Astrocyte (in vitro differentiated cells and primary cell): ENCODE results near the gene ILKAP. TPM values are rescaled to one million over a fixed set of nuclear protein-coding genes. Genes with fewer than 3 reads are reported as not detected.

Experiments
- DNase-seq: peaks from one replicate; pipeline ENCODE4 v3.0.0-alpha.2; 2010; ENCODE audit warnings: low read depth
- FAIRE-seq: peaks from 2 replicates; lab custom pipeline; 2011; peaks lifted over from hg19 to GRCh38; lab: Jason Lieb, UNC
- H2AFZ ChIP-seq: 2 replicates; pipeline ENCODE4 v1.6.0; 2012; ENCODE audit warnings: low read depth, low read length, inconsistent platforms
- H3K27ac ChIP-seq: 2 replicates; pipeline ENCODE4 v1.5.1; 2011; ENCODE audit warnings: low read depth, low read length, inconsistent platforms
- H3K27me3 ChIP-seq: 2 replicates; pipeline ENCODE4 v1.6.0; 2011; ENCODE audit warnings: low read length, inconsistent platforms; ENCODE audit not compliant: insufficient read depth
- H3K36me3 ChIP-seq: 2 replicates; pipeline ENCODE4 v1.5.1; 2011; ENCODE audit warnings: low read length, inconsistent platforms; ENCODE audit not compliant: insufficient read depth
- H3K4me1 ChIP-seq: 2 replicates; pipeline ENCODE4 v1.5.1; 2011; ENCODE audit warnings: low read length, inconsistent platforms; ENCODE audit not compliant: insufficient read depth
- H3K4me2 ChIP-seq: 2 replicates; pipeline ENCODE4 v1.6.0; 2012; ENCODE audit warnings: low read length, inconsistent platforms
- H3K4me3 ChIP-seq: 2 replicates; pipeline ENCODE4 v1.5.1; 2011; ENCODE audit warnings: low read depth, mild to moderate bottlenecking, low read length, inconsistent platforms; ENCODE audit not compliant: insufficient read depth
- H3K79me2 ChIP-seq: 2 replicates; pipeline ENCODE4 v1.6.0; 2012; ENCODE audit warnings: mild to moderate bottlenecking, low read length, inconsistent platforms; ENCODE audit not compliant: insufficient read depth
- H3K9ac ChIP-seq: 2 replicates; pipeline ENCODE4 v1.6.0; 2012; ENCODE audit warnings: mild to moderate bottlenecking, low read length, inconsistent platforms
- H3K9me3 ChIP-seq: 2 replicates; pipeline ENCODE4 v1.5.1; 2012; ENCODE audit warnings: low read depth, mild to moderate bottlenecking, low read length, inconsistent platforms; ENCODE audit not compliant: insufficient read depth
- H4K20me1 ChIP-seq: 2 replicates; pipeline ENCODE4 v1.6.0; 2012; ENCODE audit warnings: low read length, inconsistent platforms; ENCODE audit not compliant: insufficient read depth
- H3K27ac Mint-ChIP-seq: one replicate; pipeline ENCODE4 v1.8.0; 2021; ENCODE audit warnings: mild to moderate bottlenecking, mixed read lengths; ENCODE audit not compliant: unreplicated experiment
- H3K27me3 Mint-ChIP-seq: one replicate; pipeline ENCODE4 v1.8.0; 2021; ENCODE audit warnings: low read depth, mixed read lengths; ENCODE audit not compliant: unreplicated experiment
- H3K36me3 Mint-ChIP-seq: one replicate; pipeline ENCODE4 v1.8.0; 2021; ENCODE audit warnings: low read depth, mixed read lengths; ENCODE audit not compliant: unreplicated experiment
- H3K4me1 Mint-ChIP-seq: one replicate; pipeline ENCODE4 v1.8.0; 2021; ENCODE audit warnings: low read depth, mixed read lengths; ENCODE audit not compliant: unreplicated experiment
- H3K4me3 Mint-ChIP-seq: one replicate; pipeline ENCODE4 v1.8.0; 2021; ENCODE audit warnings: mild to moderate bottlenecking, moderate library complexity, mixed read lengths; ENCODE audit not compliant: unreplicated experiment
- H3K9me3 Mint-ChIP-seq: one replicate; pipeline ENCODE4 v1.8.0; 2021; ENCODE audit warnings: mild to moderate bottlenecking, mixed read lengths; ENCODE audit not compliant: unreplicated experiment
- CTCF ChIP-seq: IDR thresholded peaks from 2 replicates; pipeline ENCODE4 v1.5.1; 2011; ENCODE audit warnings: low read depth, mild to moderate bottlenecking, inconsistent platforms, low read length, moderate library complexity; ENCODE audit not compliant: insufficient read depth
- EZH2 ChIP-seq: IDR thresholded peaks from 2 replicates; pipeline ENCODE4 v1.6.1; 2012; ENCODE audit warnings: mild to moderate bottlenecking, low read length, inconsistent platforms; ENCODE audit not compliant: insufficient read depth
- total RNA-seq: library from RNA; stranded (reverse); gene quantifications from 2 replicates; pipeline ENCODE4 v1.2.1, GENCODE V29; 2021

The ILKAP gene
- total RNA-seq, 1 donor from 2014 or later = 32.3 TPM

GRCh38 chr2:238239863-238240756 lies 36.6 kb upstream of the ILKAP start, which contains the start of gene HES6:
TSS of gene HES6 (minus strand) at chr2:238240038. CDS start at chr2:238239905, 133 bp downstream.
- no peaks in the 10 kb centered on the region for H4K20me1 ChIP-seq
- Mint-ChIP-seq H3K27me3 (peaks cover 35% of the 10 kb centered on the region), H3K27ac (no peak within 1 kb of the TSS), H3K4me1 (peaks cover 7% of the 10 kb centered on the region), H3K4me3 (peak within 1 kb of the TSS; percentile 77), H3K9me3 (peaks cover 4% of the 10 kb centered on the region), H3K36me3 (peaks cover 2% of the 10 kb centered on the region)
- no peaks in the 10 kb centered on the region for H3K36me3 ChIP-seq
- no peak for TF ChIP-seq CTCF
- TF ChIP-seq EZH2 = peak; percentile 48
- no peak within 1 kb of the TSS for H3K27ac ChIP-seq
- peak within 1 kb of the TSS; percentile 46 for H3K4me3 ChIP-seq
- DNase-seq = peak; percentile 66
- H3K4me2 ChIP-seq = peak within 1 kb of the TSS; percentile 89
- H3K4me1 ChIP-seq = no peaks in the 10 kb centered on the region
- peak within 1 kb of the TSS; percentile 77 for H2AFZ ChIP-seq
- H3K9me3 ChIP-seq = peaks cover 5% of the 10 kb centered on the region
- no peak within 1 kb of the TSS for H3K9ac ChIP-seq
- no peaks in the 10 kb centered on the region for H3K79me2 ChIP-seq
- H3K27me3 ChIP-seq = peaks cover 13% of the 10 kb centered on the region
- no peak for FAIRE-seq

GRCh38 chr2:238239543-238239862 lies 36.0 kb upstream of the ILKAP start:
- H3K27me3 ChIP-seq = peaks cover 13% of the 10 kb centered on the region
- Mint-ChIP-seq H3K9me3 (peaks cover 4% of the 10 kb centered on the region), H3K27me3 (peaks cover 35% of the 10 kb centered on the region), H3K4me1 (peaks cover 8% of the 10 kb centered on the region), H3K36me3 (peaks cover 2% of the 10 kb centered on the region), H3K27ac (no peak overlapping the region), H3K4me3 (no peak overlapping the region)
- H3K36me3 ChIP-seq = no peaks in the 10 kb centered on the region
- H3K4me1 ChIP-seq = no peaks in the 10 kb centered on the region
- H3K27ac ChIP-seq = no peak overlapping the region
- peaks cover 5% of the 10 kb centered on the region for H3K9me3 ChIP-seq
- no peaks in the 10 kb centered on the region for H4K20me1 ChIP-seq
- DNase-seq (no peak), FAIRE-seq (no peak)
- peak overlapping the region; percentile 46 for H3K4me3 ChIP-seq
- TF ChIP-seq EZH2 (no peak), CTCF (no peak)
- H2AFZ ChIP-seq = peak overlapping the region; percentile 77
- H3K9ac ChIP-seq = no peak overlapping the region
- peak overlapping the region; percentile 89 for H3K4me2 ChIP-seq
- H3K79me2 ChIP-seq = no peaks in the 10 kb centered on the region
